IMR-90 (cell line): Measurements from ENCODE around the gene RFTN2. TPM values are rescaled to one million over a fixed set of nuclear protein-coding genes. Genes with fewer than 3 reads are reported as not detected.

ENCODE experiments used
- ATAC-seq: fragments of 200-7000 bp; cut with Tn5 transposase; 2 replicates; pipeline ENCODE4 v1.9.1; 2020; ENCODE audit warnings: low read depth, mild to moderate bottlenecking, moderate library complexity
- BruUV-seq: library from RNA; stranded (reverse); fragments of 400-500 nt; replicated peaks from 2 replicates; lab custom pipeline; 2021; lab: Mats Ljungman, UMichigan
- CTCF ChIA-PET: fragments of 300-600 bp; formaldehyde crosslinking; extraction: SDS; loops from one replicate; lab custom pipeline; 2021; ENCODE audit warnings: antibody characterized with exemption; lab: Yijun Ruan, JAX
- POLR2A ChIA-PET: fragments of 300-600 bp; sonication (Branson Sonifier 250); formaldehyde crosslinking; loops from one replicate; lab custom pipeline; 2022; ENCODE audit warnings: antibody characterized with exemption; ENCODE audit not compliant: unreplicated experiment; lab: Charles Lee
- DNase-seq: peaks from one replicate; pipeline ENCODE4 v3.0.0; 2013
- H2AFZ ChIP-seq: replicated peaks from 2 replicates; pipeline ENCODE3; 2013; ENCODE audit warnings: low read length, mild to moderate bottlenecking; ENCODE audit not compliant: poor library complexity
- H2AK5ac ChIP-seq: 2 replicates; pipeline ENCODE4 v1.6.1; 2013; ENCODE audit warnings: low read depth, low read length, inconsistent platforms
- H2AK9ac ChIP-seq: replicated peaks from 2 replicates; pipeline ENCODE3; 2013; ENCODE audit warnings: mild to moderate bottlenecking, low read depth, low read length, moderate library complexity; ENCODE audit not compliant: poor library complexity
- H2BK120ac ChIP-seq: 2 replicates; pipeline ENCODE4 v1.6.1; 2013; ENCODE audit warnings: low read depth, low read length, inconsistent platforms
- H2BK15ac ChIP-seq: 3 replicates; pipeline ENCODE4 v1.6.1; 2013; ENCODE audit warnings: low read depth, low read length, inconsistent platforms
- H2BK20ac ChIP-seq: 2 replicates; pipeline ENCODE4 v1.6.1; 2013; ENCODE audit warnings: low read depth, mild to moderate bottlenecking, inconsistent platforms, low read length, moderate library complexity
- H2BK5ac ChIP-seq: 2 replicates; pipeline ENCODE4 v1.6.1; 2013; ENCODE audit warnings: mild to moderate bottlenecking, low read depth, low read length, inconsistent platforms; ENCODE audit not compliant: poor library complexity, severe bottlenecking
- H3K14ac ChIP-seq: replicated peaks from 2 replicates; pipeline ENCODE4 v1.6.1; 2013; ENCODE audit warnings: low read depth, low read length, inconsistent platforms
- H3K18ac ChIP-seq: 2 replicates; pipeline ENCODE4 v1.6.1; 2013; ENCODE audit warnings: low read depth, low read length, control low read depth
- H3K23ac ChIP-seq: 2 replicates; pipeline ENCODE4 v1.6.1; 2013; ENCODE audit warnings: low read depth, low read length, inconsistent platforms
- H3K27ac ChIP-seq: 2 replicates; pipeline ENCODE4 v1.5.1; 2013; ENCODE audit warnings: mild to moderate bottlenecking, control low read depth, low read length; ENCODE audit not compliant: insufficient read depth
- H3K27me3 ChIP-seq: 2 replicates; pipeline ENCODE4 v1.6.1; 2013; ENCODE audit warnings: low read length; ENCODE audit not compliant: control insufficient read depth, insufficient read depth
- H3K36me3 ChIP-seq: 2 replicates; pipeline ENCODE4 v1.6.1; 2013; ENCODE audit warnings: low read length, mixed read lengths; ENCODE audit not compliant: control insufficient read depth, insufficient read depth
- H3K4ac ChIP-seq: 2 replicates; pipeline ENCODE4 v1.6.1; 2013; ENCODE audit warnings: low read depth, low read length, inconsistent platforms
- H3K4me1 ChIP-seq: 2 replicates; pipeline ENCODE4 v1.6.1; 2013; ENCODE audit warnings: low read length, mixed read lengths; ENCODE audit not compliant: control insufficient read depth, insufficient read depth
- H3K4me2 ChIP-seq: 2 replicates; pipeline ENCODE4 v1.6.1; 2013; ENCODE audit warnings: low read depth, mild to moderate bottlenecking, control low read depth, low read length, moderate library complexity
- H3K4me3 ChIP-seq: 2 replicates; pipeline ENCODE4 v1.5.1; 2013; ENCODE audit warnings: low read depth, mild to moderate bottlenecking, control low read depth, low read length, moderate library complexity; ENCODE audit not compliant: insufficient read depth
- H3K56ac ChIP-seq: 2 replicates; pipeline ENCODE4 v1.6.1; 2013; ENCODE audit warnings: low read length, inconsistent platforms; ENCODE audit not compliant: insufficient read depth; ENCODE audit errors: extremely low read depth
- H3K79me1 ChIP-seq, 2 experiments: 2 replicates each; pipeline ENCODE4 v1.6.1; 2013; ENCODE audit warnings: low read length in 2 of 2, inconsistent platforms in 1 of 2, low read depth in 1 of 2
- H3K9ac ChIP-seq: 2 replicates; pipeline ENCODE4 v1.6.1; 2013; ENCODE audit warnings: low read depth, low read length, control low read depth
- H3K9me1 ChIP-seq: 2 replicates; pipeline ENCODE4 v1.6.1; 2013; ENCODE audit warnings: low read length, inconsistent platforms; ENCODE audit not compliant: insufficient read depth
- H3K9me3 ChIP-seq: 2 replicates; pipeline ENCODE4 v1.6.1; 2013; ENCODE audit warnings: low read length; ENCODE audit not compliant: control insufficient read depth, insufficient read depth
- H4K20me1 ChIP-seq: 2 replicates; pipeline ENCODE4 v1.6.1; 2013; ENCODE audit warnings: low read length, inconsistent platforms; ENCODE audit not compliant: insufficient read depth
- H4K5ac ChIP-seq: 2 replicates; pipeline ENCODE4 v1.6.1; 2013; ENCODE audit warnings: mild to moderate bottlenecking, low read depth, low read length, control low read depth
- H4K8ac ChIP-seq, 2 experiments: 2 replicates each; pipeline ENCODE4 v1.6.1; 2013; ENCODE audit warnings: low read depth in 2 of 2, low read length in 2 of 2, control low read depth in 1 of 2, inconsistent platforms in 1 of 2
- H4K91ac ChIP-seq: 2 replicates; pipeline ENCODE4 v1.6.1; 2013; ENCODE audit warnings: low read depth, low read length, inconsistent platforms; ENCODE audit not compliant: insufficient read depth
- BHLHE40 ChIP-seq: fragments of 150-350 bp; IDR thresholded peaks from 2 replicates; pipeline ENCODE4 v1.6.1; 2016; ENCODE audit warnings: mild to moderate bottlenecking, low read depth, low read length
- CEBPB ChIP-seq: IDR thresholded peaks from 2 replicates; pipeline ENCODE4 v1.6.1; 2012; ENCODE audit warnings: low read depth, low read length, improper control_type of control experiment
- CHD1 ChIP-seq: IDR thresholded peaks from 2 replicates; pipeline ENCODE4 v1.6.1; 2012; ENCODE audit warnings: low read depth, low read length, improper control_type of control experiment
- FOS ChIP-seq: fragments of 150-350 bp; IDR thresholded peaks from 2 replicates; pipeline ENCODE4 v1.6.1; 2016; ENCODE audit warnings: low read depth, low read length
- MAFK ChIP-seq: IDR thresholded peaks from 2 replicates; pipeline ENCODE4 v1.6.1; 2012; ENCODE audit warnings: low read depth, low read length, improper control_type of control experiment
- MAZ ChIP-seq: IDR thresholded peaks from 2 replicates; pipeline ENCODE4 v1.6.1; 2012; ENCODE audit warnings: low read depth, mild to moderate bottlenecking, low read length, improper control_type of control experiment, moderate library complexity, borderline replicate concordance
- MXI1 ChIP-seq: IDR thresholded peaks from 2 replicates; pipeline ENCODE4 v1.6.1; 2012; ENCODE audit warnings: low read depth, mild to moderate bottlenecking, low read length, moderate library complexity, borderline replicate concordance
- NFE2L2 ChIP-seq: fragments of 150-350 bp; IDR thresholded peaks from 2 replicates; pipeline ENCODE4 v1.6.1; 2016; ENCODE audit warnings: low read depth, mild to moderate bottlenecking, low read length
- POLR2A ChIP-seq: IDR thresholded peaks from 2 replicates; pipeline ENCODE4 v1.6.1; 2012; ENCODE audit warnings: mild to moderate bottlenecking, low read depth, low read length
- RAD21 ChIP-seq: IDR thresholded peaks from 2 replicates; pipeline ENCODE4 v1.6.1; 2012; ENCODE audit warnings: low read length, improper control_type of control experiment
- RFX5 ChIP-seq: IDR thresholded peaks from 2 replicates; pipeline ENCODE4 v1.8.0; 2012; ENCODE audit warnings: low read depth, mild to moderate bottlenecking, low read length, moderate library complexity
- SMC3 ChIP-seq: fragments of 150-350 bp; IDR thresholded peaks from 2 replicates; pipeline ENCODE4 v1.6.1; 2016; ENCODE audit warnings: low read depth, mild to moderate bottlenecking, antibody characterized with exemption, low read length, moderate library complexity
- dilution Hi-C: fragments of 300-500 bp; cut with HindIII; formaldehyde crosslinking; loops from one replicate; pipeline ENCODE4 v1.14.3; 2018; ENCODE audit warnings: low sequenced_read_pairs; ENCODE audit not compliant: unreplicated experiment
- in situ Hi-C: fragments of 300-500 bp; cut with MboI; formaldehyde crosslinking; loops from 3 replicates; pipeline ENCODE4 v1.14.3; 2019; ENCODE audit warnings: low sequenced_read_pairs, inconsistent platforms, mixed read lengths
- intact Hi-C: fragments of 100-400 bp; cut with micrococcal nuclease; formaldehyde crosslinking; loops from 2 replicates; pipeline ENCODE4 v1.10.0; 2022
- polyA plus RNA-seq, 3 experiments: library from polyadenylated mRNA; depleted of rRNA; stranded (reverse); fragments of >200 nt; gene quantifications; 2 replicates each; pipeline ENCODE4 v1.2.3, GENCODE V29; 2012; ENCODE audit warnings: low replicate concordance in 1 of 3
- total RNA-seq: library from RNA; depleted of rRNA; stranded (reverse); fragments of >200 nt; gene quantifications from 2 replicates; pipeline ENCODE4 v1.2.3, GENCODE V29; 2012
- TF ChIP-seq, protein P1 (sequence below): conservative IDR thresholded peaks from 2 replicates; pipeline ENCODE4 v1.5.1; 2012; ENCODE audit warnings: mild to moderate bottlenecking, low read depth, low read length, improper control_type of control experiment
- TF ChIP-seq, protein P2 (sequence below): fragments of 150-350 bp; IDR thresholded peaks from 2 replicates; pipeline ENCODE4 v1.6.1; 2016; ENCODE audit warnings: low read depth, mild to moderate bottlenecking, low read length, moderate library complexity, borderline replicate concordance
- TF ChIP-seq, protein P3 (sequence below): fragments of 150-350 bp; IDR thresholded peaks from 2 replicates; pipeline ENCODE4 v1.6.1; 2017; ENCODE audit warnings: mild to moderate bottlenecking, antibody characterized with exemption, low read length, low read depth

RFTN2 gene
- total and polyA plus RNA-seq, 2 of the 4 experiments (the other 2 are of a cell fraction): 0.44 to 2.3 TPM

DNA sequence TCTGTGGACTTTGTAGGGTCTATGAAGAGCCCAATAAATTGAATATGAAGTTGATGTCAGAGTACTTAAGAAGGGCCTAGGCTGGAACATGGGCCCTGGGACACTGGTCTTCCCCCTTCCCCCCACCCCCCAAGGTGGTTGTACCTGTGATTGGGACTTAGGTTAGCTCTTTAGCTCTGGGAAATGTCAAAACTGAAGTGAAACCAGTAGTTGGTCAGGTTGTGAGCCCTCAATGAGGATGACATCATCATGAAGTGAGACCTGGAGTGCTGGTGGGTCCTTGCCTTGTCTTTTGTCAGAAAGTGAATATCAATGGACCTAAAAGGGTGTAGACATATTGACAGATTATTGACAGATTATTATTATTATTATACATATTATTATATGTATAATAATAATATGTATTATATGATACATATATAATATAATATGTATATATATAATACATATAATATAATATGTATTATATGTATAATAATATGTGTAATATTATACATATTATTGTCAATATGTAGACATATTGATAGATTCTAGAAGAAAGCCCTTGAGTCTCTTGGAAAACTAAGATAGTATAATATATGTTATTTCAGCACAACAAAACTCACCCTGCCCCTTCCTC is 35.1 kb upstream of the RFTN2 start:
- Histone ChIP-seq H4K20me1 (peaks cover 20% of the 10 kb centered on the region), H4K5ac (no peak overlapping the region), H3K18ac (no peak overlapping the region), H2BK20ac (no peak overlapping the region), H4K91ac (no peak overlapping the region; the same call in 1 of the 2 replicates), H3K9me3 (no peaks in the 10 kb centered on the region), H3K14ac (no peak overlapping the region), H2BK120ac (no peak overlapping the region), H3K4me3 (no peak overlapping the region), H3K56ac (no peak overlapping the region), H2AK5ac (no peak overlapping the region), H3K4ac (no peak overlapping the region), H3K79me1 (peaks cover 26 to 51% of the 10 kb centered on the region in 2 experiments), H3K27me3 (no peaks in the 10 kb centered on the region), H2BK5ac (no peak overlapping the region), H3K4me2 (no peak overlapping the region), H3K27ac (no peak overlapping the region), H3K9me1 (peaks cover 9% of the 10 kb centered on the region), H3K23ac (no peak overlapping the region), H2AFZ (no peak overlapping the region), H2BK15ac (no peak overlapping the region), H4K8ac (no peak overlapping the region), H2AK9ac (no peak overlapping the region), H3K9ac (no peak overlapping the region), H3K36me3 (peaks cover 2% of the 10 kb centered on the region; the same call in 1 of the 2 replicates), H3K4me1 (peaks cover 6% of the 10 kb centered on the region)
- ChIA-PET CTCF (no interaction called here), POLR2A (no interaction called here)
- BruUV-seq: no TSS peak
- DNase-seq: no peak
- intact Hi-C loops: no loop called here
- no peak for ATAC-seq
- no peak for TF ChIP-seq SMC3
- no peak for TF ChIP-seq CHD1
- TF ChIP-seq, protein P1, sequence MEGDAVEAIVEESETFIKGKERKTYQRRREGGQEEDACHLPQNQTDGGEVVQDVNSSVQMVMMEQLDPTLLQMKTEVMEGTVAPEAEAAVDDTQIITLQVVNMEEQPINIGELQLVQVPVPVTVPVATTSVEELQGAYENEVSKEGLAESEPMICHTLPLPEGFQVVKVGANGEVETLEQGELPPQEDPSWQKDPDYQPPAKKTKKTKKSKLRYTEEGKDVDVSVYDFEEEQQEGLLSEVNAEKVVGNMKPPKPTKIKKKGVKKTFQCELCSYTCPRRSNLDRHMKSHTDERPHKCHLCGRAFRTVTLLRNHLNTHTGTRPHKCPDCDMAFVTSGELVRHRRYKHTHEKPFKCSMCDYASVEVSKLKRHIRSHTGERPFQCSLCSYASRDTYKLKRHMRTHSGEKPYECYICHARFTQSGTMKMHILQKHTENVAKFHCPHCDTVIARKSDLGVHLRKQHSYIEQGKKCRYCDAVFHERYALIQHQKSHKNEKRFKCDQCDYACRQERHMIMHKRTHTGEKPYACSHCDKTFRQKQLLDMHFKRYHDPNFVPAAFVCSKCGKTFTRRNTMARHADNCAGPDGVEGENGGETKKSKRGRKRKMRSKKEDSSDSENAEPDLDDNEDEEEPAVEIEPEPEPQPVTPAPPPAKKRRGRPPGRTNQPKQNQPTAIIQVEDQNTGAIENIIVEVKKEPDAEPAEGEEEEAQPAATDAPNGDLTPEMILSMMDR: no peak
- TF ChIP-seq BHLHE40: no peak
- no peak for TF ChIP-seq NFE2L2
- TF ChIP-seq POLR2A: no peak
- no peak for TF ChIP-seq FOS
- TF ChIP-seq MAFK: no peak
- no peak for TF ChIP-seq RFX5
- no peak for TF ChIP-seq MXI1
- TF ChIP-seq, protein P2, sequence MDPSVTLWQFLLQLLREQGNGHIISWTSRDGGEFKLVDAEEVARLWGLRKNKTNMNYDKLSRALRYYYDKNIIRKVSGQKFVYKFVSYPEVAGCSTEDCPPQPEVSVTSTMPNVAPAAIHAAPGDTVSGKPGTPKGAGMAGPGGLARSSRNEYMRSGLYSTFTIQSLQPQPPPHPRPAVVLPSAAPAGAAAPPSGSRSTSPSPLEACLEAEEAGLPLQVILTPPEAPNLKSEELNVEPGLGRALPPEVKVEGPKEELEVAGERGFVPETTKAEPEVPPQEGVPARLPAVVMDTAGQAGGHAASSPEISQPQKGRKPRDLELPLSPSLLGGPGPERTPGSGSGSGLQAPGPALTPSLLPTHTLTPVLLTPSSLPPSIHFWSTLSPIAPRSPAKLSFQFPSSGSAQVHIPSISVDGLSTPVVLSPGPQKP: no peak
- TF ChIP-seq CEBPB: no peak
- no peak for TF ChIP-seq MAZ
- no peak for TF ChIP-seq RAD21
- TF ChIP-seq, protein P3, sequence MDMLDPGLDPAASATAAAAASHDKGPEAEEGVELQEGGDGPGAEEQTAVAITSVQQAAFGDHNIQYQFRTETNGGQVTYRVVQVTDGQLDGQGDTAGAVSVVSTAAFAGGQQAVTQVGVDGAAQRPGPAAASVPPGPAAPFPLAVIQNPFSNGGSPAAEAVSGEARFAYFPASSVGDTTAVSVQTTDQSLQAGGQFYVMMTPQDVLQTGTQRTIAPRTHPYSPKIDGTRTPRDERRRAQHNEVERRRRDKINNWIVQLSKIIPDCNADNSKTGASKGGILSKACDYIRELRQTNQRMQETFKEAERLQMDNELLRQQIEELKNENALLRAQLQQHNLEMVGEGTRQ: no peak
- in situ Hi-C loops: no loop called here
- dilution Hi-C loops: no loop called here
